AG09319 (cell line): ENCODE results near the gene CASZ1.

Source experiments
- DNase-seq: peaks from one replicate; pipeline ENCODE4 v3.0.0-alpha.2; 2010; ENCODE audit warnings: low read depth; ENCODE audit errors: extremely low read depth
- TF ChIP-seq, protein P1 (sequence below): IDR thresholded peaks from 2 replicates; pipeline ENCODE4 v1.5.1; 2011; ENCODE audit warnings: low read depth, mild to moderate bottlenecking, inconsistent platforms, low read length, moderate library complexity

The CASZ1 gene

DNA sequence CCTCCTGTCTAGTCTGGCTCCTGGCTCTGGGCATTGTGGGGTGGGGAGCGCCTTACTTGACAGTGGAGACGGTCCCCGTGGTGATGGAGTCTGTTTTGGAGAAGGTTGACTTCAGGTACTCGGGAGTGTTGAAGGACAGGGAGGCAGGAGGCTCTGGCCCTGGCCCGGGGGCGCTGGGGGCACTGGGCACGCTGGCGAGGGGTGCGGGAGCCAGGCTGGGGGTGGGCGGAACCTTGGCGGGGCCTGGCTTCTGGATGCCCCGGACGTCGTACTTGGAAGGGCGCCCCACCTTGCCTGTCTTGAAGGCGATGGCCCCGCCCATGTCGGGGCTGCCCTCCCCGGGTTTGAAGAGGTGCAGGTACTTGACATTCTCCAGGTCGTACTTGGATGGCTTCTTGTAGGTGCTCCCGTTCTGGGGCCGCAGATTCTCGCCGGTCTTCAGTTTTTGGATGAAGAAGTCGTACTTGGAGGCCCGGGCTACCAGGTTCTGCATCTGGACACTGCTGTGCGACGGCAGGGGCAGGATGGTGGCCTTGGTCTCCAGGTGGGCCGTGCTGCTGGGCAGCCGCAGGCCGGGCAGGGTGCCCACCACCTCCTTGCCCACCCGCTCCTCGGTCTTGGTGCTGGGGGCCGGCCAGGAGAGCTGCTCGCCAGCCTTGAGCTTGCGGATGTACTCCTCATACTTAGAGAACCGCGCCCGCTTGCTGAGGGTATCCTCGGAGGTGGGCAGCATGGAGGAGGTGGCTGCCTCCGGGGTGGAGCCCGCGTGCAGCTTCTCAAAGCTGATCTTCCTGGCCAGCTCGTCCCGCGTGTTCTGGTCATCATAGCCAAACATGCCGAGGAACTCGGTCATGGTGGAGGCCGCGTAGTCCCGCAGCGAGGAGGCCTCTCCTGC lies 136.6 kb downstream of the CASZ1 start:
- DNase-seq = no peak
- TF ChIP-seq, protein P1, sequence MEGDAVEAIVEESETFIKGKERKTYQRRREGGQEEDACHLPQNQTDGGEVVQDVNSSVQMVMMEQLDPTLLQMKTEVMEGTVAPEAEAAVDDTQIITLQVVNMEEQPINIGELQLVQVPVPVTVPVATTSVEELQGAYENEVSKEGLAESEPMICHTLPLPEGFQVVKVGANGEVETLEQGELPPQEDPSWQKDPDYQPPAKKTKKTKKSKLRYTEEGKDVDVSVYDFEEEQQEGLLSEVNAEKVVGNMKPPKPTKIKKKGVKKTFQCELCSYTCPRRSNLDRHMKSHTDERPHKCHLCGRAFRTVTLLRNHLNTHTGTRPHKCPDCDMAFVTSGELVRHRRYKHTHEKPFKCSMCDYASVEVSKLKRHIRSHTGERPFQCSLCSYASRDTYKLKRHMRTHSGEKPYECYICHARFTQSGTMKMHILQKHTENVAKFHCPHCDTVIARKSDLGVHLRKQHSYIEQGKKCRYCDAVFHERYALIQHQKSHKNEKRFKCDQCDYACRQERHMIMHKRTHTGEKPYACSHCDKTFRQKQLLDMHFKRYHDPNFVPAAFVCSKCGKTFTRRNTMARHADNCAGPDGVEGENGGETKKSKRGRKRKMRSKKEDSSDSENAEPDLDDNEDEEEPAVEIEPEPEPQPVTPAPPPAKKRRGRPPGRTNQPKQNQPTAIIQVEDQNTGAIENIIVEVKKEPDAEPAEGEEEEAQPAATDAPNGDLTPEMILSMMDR = no peak

DNA sequence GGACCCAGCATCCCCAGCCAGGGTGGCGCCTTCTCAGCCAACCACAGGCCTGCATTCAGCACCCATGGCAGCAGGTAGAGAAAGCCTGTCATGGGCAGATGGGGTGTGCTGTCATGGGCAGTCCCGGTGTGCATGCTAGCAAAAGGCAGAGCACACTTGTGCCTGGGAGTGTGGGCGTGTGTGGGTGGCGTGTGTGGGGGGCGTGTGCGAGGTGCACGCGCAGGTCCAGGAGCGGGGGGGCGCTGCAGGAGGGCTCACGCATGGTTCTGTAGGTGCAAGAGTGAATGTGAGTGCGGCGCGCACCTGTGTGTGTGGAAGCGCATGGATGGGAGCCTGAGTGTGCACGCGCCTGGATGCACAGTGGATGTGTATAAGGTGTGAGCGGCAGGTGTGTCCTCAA lies 137.2 kb downstream of the CASZ1 start:
- DNase-seq = no peak
- TF ChIP-seq, protein P1 = no peak

DNA sequence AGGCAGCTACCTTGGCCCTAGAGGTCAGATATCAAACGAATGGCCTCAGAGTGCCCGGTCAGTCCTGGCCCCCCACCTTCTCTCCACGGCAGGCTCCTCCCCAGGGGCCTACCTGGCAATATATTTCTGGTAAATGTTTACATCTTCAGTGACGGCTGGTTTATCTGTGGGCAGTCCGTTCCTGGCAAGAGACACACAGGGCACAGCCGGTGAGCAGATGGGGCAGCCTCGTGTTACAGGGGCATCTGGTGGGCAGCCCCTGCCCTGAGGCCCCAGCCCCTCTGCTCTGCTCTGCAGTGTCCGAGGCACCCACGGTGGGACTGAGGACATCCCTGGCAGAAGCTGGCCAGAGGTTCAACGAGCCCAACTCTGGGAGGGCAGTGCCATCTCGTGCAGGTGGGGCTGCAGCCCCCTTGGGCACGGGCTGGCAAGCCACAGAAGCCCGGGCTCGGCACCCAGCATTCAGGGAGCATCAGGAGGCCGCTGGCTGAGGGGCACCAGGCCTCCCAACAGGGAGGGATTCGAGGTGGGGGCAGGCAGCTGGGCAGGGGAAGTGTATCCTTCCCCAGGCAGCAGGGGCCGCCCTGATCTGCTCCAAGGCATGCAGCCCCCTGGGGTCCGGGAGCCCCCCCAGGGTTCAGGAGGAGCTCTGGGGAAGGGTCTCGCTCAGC lies 137.9 kb downstream of the CASZ1 start:
- DNase-seq = no peak
- TF ChIP-seq, protein P1 = no peak

DNA sequence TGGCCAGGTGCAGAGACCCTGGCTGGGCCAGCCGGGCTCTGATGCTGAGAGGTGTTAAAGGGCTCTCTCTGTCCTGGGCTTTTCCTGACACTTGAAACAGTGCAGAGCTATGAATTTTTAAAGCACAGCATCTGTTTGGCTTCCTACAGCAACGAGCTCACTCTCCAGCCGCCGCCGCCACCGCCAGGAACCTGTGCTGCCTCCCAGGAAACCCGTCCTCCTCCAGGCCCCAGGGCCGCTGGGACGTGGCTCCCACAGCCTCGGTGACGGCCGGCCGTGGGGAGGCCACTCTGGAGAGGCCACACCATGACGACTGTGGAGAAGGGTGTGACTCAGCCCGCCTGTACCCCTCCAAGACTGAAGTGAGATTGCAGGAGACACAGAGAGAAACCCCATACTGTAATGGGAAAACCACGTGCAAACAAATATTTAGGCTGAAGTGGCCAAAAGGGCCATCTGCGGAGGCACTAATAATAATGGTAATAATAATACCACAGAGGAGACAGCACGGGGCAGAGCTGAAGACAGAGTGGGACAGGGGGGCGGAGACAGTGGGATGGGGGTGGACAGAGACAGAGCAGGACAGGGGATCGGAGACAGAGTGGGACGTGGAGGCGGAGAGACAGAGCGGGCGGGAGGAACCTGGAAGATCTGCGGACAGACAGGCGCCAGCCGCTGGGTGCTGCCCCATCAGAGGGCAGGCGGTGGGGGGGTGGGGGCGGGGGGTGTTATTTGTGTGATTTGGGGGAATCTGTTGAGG lies 139.2 kb downstream of the CASZ1 start:
- DNase-seq = no peak
- TF ChIP-seq, protein P1 = no peak

DNA sequence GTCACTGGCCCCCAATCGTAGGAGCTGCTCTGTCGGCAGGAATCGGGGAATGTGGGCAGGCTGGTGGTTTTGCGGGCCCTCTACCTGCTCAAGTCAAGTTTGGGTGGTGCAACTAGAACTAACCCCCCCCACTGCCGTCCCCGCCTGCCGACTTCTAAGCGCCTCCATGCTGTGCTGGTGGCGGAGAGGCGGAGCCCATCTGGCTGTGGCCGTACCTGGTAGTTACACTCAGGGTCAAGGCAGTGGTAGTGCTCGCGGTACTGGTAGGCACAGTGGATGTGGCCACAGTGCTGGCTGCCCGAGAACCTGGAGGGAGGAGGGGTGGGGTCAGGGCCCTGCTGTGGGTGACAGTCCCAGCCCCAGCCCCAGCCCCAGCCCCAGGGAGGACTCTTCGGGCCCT lies 140.0 kb downstream of the CASZ1 start:
- DNase-seq = no peak
- TF ChIP-seq, protein P1 = no peak

DNA sequence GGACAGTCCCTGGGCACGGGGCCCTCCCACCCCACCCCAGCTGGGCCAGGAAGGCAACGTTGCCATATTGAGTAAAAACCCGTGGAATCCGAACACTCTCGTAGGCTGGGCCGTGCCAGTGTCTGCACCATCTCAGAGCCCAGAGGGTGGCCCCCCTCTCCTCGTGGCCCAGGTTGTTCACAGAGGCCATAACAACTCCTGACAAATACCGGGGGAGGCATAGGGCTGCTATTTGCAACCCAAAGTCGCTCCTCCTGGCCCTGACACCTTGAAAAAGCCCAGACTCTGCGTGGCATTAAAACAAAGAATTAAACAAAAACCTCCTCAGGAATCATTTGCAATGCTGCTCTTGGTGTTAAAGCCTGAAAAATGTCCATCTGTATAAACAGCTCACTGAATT lies 141.4 kb downstream of the CASZ1 start:
- DNase-seq = no peak
- TF ChIP-seq, protein P1 = no peak
